ENCODE results near the gene BMERB1. TPM values are rescaled to one million over a fixed set of nuclear protein-coding genes. Genes with fewer than 3 reads are reported as not detected.

Gene BMERB1
- total RNA-seq, 1 experiment from 2014 or later = 80.0 TPM

DNA sequence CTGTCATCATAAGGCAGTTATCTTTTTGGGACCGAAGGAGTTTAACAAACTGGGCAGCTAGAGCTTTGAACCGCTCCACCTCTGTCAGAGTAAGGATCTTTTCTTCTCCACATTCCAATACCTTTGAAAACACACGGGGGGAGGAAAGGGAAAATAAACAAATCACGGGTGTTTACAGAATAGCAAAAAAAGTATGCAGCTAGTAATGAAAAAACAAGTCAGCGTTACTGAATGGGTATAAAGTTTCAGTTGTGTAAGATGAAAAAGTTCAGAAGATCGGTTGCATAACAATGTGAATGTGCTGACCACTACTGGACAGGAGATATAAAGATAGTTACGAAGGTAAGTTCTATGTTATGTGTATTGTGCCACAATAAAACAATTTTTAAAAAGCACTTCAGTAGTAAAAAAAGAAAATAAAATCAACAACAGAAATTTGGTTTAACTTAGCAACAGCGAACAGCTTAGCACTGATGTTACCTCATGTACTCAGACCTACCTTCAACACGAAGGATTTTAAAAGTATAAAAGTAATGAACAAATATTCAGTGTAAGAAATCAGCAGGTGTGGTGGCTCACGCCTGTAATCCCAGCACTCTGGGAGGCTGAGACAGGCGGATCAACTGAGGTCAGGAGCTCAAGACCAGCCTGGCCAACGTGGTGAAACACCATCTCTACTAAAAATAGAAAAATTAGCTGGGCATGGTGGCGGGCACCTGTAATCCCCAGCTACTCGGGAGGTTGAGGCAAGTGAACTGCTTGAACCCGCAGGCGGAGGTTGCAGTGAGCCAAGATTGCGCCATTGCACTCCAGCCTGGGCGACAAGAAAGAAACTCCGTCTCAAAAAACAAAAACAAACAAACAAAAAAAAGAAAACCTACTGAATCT, 174.3 kb downstream of the BMERB1 start:
- DNase-seq (ENCODE audit: low read depth, low spot score) = no peak

DNA sequence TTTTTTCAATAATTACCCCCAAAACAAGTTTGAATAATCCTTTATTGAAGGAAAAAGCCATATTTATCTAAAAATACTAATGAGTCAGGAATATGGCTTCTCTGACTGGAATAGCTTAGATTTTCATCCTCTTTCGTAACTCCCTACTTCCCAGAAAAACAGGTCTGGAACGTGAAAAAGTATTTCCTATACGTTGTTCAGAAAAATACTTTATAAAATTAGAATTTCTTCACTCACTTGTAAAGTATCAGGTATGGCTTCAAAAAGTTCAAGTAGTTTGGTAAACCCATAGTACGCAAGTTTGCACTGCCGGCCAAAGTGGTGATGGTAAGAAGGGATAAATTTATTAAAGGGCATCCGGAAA, 174.9 kb downstream of the BMERB1 start:
- Histone ChIP-seq H3K4me1 (ENCODE audit: control insufficient read depth, insufficient read depth, low read length) (no peaks in the 10 kb centered on the region; the same call in 1 of the 2 replicates), H3K4me3 (ENCODE audit: low read depth in 2 of 2, low read length in 2 of 2) (no peak overlapping the region), H3K36me3 (ENCODE audit: control insufficient read depth, insufficient read depth, low read length) (peaks cover 16% of the 10 kb centered on the region), H3K27ac (ENCODE audit: low read length) (no peak overlapping the region), H3K9me3 (ENCODE audit: control insufficient read depth, insufficient read depth, low read depth, low read length) (no peaks in the 10 kb centered on the region), H3K27me3 (ENCODE audit: control insufficient read depth, insufficient read depth, low read length) (no peaks in the 10 kb centered on the region)
- BruUV-seq (replicated peaks) = no TSS peak
- TF ChIP-seq POLR2AphosphoS5 (IDR thresholded peaks at IDR 0.05; ENCODE audit: low read depth, low read length) (no peak), TCF7L2 (IDR thresholded peaks at IDR 0.05; ENCODE audit: low read depth, low read length) (no peak), SIN3A (IDR thresholded peaks at IDR 0.05; ENCODE audit: borderline replicate concordance, insufficient read depth, low read depth, low read length) (no peak)
- TF ChIP-seq, protein P1, sequence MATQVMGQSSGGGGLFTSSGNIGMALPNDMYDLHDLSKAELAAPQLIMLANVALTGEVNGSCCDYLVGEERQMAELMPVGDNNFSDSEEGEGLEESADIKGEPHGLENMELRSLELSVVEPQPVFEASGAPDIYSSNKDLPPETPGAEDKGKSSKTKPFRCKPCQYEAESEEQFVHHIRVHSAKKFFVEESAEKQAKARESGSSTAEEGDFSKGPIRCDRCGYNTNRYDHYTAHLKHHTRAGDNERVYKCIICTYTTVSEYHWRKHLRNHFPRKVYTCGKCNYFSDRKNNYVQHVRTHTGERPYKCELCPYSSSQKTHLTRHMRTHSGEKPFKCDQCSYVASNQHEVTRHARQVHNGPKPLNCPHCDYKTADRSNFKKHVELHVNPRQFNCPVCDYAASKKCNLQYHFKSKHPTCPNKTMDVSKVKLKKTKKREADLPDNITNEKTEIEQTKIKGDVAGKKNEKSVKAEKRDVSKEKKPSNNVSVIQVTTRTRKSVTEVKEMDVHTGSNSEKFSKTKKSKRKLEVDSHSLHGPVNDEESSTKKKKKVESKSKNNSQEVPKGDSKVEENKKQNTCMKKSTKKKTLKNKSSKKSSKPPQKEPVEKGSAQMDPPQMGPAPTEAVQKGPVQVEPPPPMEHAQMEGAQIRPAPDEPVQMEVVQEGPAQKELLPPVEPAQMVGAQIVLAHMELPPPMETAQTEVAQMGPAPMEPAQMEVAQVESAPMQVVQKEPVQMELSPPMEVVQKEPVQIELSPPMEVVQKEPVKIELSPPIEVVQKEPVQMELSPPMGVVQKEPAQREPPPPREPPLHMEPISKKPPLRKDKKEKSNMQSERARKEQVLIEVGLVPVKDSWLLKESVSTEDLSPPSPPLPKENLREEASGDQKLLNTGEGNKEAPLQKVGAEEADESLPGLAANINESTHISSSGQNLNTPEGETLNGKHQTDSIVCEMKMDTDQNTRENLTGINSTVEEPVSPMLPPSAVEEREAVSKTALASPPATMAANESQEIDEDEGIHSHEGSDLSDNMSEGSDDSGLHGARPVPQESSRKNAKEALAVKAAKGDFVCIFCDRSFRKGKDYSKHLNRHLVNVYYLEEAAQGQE (IDR thresholded peaks at IDR 0.05; ENCODE audit: insufficient read depth in 1 of 2, low read depth in 2 of 2, low read length in 1 of 2) = no peak
- TF ChIP-seq, protein P2, sequence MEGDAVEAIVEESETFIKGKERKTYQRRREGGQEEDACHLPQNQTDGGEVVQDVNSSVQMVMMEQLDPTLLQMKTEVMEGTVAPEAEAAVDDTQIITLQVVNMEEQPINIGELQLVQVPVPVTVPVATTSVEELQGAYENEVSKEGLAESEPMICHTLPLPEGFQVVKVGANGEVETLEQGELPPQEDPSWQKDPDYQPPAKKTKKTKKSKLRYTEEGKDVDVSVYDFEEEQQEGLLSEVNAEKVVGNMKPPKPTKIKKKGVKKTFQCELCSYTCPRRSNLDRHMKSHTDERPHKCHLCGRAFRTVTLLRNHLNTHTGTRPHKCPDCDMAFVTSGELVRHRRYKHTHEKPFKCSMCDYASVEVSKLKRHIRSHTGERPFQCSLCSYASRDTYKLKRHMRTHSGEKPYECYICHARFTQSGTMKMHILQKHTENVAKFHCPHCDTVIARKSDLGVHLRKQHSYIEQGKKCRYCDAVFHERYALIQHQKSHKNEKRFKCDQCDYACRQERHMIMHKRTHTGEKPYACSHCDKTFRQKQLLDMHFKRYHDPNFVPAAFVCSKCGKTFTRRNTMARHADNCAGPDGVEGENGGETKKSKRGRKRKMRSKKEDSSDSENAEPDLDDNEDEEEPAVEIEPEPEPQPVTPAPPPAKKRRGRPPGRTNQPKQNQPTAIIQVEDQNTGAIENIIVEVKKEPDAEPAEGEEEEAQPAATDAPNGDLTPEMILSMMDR (IDR thresholded peaks at IDR 0.05) = no peak
- ATAC-seq = no peak
- ChIA-PET CTCF (no interaction called here), POLR2A (no interaction called here)
- DNase-seq (ENCODE audit: low read depth, low spot score) = no peak
- in situ Hi-C loops (cut with HindIII; ENCODE audit: low pct_unique_long_range_greater_than_20kb, low sequenced_read_pairs) (no loop called here), intact Hi-C loops (cut with micrococcal nuclease; ENCODE audit: unreplicated experiment) (no loop called here)

More for the DNA sequence above, 174.3 kb downstream of the BMERB1 start:
- in situ Hi-C loops (cut with HindIII; ENCODE audit: low pct_unique_long_range_greater_than_20kb, low sequenced_read_pairs) (no loop called here), intact Hi-C loops (cut with micrococcal nuclease; ENCODE audit: unreplicated experiment) (no loop called here)
- no peaks in the 10 kb centered on the region for H3K27me3 ChIP-seq (ENCODE audit: control insufficient read depth, insufficient read depth, low read length)
- H3K36me3 ChIP-seq (ENCODE audit: control insufficient read depth, insufficient read depth, low read length) = peaks cover 16% of the 10 kb centered on the region
- TF ChIP-seq, protein P1 (IDR thresholded peaks at IDR 0.05; ENCODE audit: insufficient read depth in 1 of 2, low read depth in 2 of 2, low read length in 1 of 2) = no peak
- no peak for TF ChIP-seq POLR2AphosphoS5 (IDR thresholded peaks at IDR 0.05; ENCODE audit: low read depth, low read length)
- TF ChIP-seq, protein P2 (IDR thresholded peaks at IDR 0.05) = no peak
- BruUV-seq (replicated peaks) = no TSS peak
- H3K4me3 ChIP-seq (ENCODE audit: low read depth in 2 of 2, low read length in 2 of 2) = no peak overlapping the region
- no peaks in the 10 kb centered on the region for H3K9me3 ChIP-seq (ENCODE audit: control insufficient read depth, insufficient read depth, low read depth, low read length)
- no peaks in the 10 kb centered on the region for H3K4me1 ChIP-seq (ENCODE audit: control insufficient read depth, insufficient read depth, low read length)
- POLR2A ChIA-PET = no interaction called here
- no peak overlapping the region for H3K27ac ChIP-seq (ENCODE audit: low read length)
- CTCF ChIA-PET = no interaction called here
- ATAC-seq = no peak
